ENCODE data around the gene GNAQ.

Gene GNAQ

DNA sequence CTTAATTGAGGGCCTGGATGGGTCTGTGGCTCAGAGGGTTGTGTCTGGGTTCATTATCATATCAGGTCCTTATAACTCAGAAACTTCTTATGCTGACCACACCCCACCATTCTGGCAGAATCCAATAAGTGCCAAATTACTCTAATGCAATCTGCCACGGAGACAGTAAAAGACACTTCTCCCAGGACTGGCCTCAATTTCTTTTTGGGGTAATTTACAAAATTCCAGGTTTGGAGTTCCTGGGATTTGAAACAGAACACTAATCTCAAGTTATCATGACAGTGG lies 187.8 kb downstream of the GNAQ start:
- no peak for DNase-seq (ENCODE audit: low read depth in 2 of 2)

DNA sequence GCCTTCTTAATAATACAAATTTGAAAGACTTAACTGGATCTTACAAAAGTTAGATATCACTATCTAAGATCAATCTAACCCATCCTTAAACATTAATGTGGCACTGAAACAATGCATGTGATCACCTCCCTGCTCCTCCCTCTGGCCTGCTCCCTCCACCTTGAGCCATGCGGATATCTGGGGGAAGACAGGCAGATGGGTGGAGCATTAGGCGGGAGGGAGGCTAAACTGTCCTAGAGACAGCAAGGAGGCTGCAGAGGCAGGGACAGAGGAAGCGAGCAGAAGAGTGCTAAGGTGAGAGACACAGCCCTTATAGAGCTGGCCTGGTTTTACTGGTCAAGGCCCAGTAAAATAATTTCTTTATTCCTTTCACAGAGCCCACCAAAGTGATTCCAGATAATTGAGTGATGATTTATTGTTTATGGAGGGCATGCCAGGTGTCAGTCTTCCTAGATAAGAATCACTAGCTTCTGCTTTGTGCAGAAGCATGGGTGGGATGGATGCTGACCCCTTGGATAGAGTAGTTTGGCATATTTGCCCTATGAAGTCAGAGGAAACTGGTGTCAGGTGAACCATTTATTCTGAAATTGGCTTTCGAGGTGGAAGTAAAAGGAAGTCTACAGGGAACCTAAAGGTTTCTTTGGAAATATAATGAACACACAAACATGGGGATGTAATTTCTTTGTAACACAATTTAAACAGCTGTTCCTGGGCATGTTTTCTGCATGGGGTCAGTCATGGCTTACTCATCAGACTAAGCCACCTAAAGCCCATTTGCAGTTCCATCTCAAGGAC lies 188.3 kb downstream of the GNAQ start:
- DNase-seq (ENCODE audit: low read depth in 2 of 2) = no peak

DNA sequence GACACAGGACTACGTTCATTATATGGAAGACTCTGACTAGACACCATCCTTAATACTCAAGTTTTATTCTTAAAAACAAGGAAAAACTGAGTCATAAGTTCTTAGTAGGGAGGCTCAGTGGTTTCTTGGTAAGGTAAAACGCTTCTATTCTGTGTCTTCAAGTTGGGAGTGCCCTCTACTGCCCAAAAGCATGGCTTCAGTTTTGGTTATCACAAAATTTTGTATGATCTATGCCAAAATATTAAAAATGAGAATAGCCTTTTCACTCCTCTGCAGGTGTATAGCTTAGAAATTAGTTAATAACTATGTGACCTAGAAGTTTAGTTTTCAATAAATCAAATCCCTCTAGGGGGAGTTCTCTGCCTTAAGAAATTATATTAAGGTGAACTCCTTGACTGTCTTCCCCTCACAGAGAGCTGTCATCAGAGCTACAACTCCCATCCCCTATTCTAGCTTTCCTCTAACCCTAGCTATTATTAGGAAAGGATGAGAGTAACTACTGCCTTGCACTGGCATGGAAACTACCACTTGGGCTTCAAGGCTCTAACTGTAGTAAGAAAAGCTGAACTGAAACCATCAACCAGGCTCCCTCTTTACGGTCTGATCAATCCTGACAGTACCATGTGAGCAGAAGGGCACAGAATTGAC lies 189.7 kb downstream of the GNAQ start:
- no peak for DNase-seq (ENCODE audit: low read depth in 2 of 2)

DNA sequence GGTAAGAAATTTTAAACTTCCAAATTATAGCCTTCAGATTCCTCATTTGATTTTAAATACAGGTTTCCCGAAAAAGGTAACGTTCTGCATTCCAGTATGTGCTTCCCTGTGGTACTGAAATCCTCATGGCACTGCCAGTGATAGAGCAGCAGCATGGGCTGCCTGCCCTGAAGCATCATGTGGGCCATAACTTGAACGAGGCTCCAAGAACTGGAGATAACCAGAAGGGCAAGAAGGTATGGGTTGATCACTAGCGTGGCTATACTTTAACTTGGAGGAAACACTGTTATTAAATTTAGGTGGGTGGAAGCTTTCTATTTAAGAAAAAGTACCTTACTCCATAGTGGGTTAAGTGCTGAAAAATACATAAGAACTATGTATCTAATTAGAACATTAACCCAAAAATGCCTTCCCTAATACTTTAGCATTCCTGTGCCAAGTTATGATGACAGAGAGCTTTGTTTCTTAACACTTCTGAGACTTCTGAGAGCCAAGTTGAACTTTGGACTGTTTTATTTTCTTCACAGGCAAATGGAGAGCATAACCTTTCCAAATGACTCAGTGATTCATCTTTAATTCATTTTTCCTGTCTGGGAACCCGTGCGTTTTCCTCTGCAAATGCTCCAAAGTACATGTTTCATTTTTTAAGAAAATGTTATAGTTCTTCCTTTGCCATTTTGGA lies 192.0 kb downstream of the GNAQ start:
- DNase-seq (ENCODE audit: low read depth in 2 of 2) = no peak

DNA sequence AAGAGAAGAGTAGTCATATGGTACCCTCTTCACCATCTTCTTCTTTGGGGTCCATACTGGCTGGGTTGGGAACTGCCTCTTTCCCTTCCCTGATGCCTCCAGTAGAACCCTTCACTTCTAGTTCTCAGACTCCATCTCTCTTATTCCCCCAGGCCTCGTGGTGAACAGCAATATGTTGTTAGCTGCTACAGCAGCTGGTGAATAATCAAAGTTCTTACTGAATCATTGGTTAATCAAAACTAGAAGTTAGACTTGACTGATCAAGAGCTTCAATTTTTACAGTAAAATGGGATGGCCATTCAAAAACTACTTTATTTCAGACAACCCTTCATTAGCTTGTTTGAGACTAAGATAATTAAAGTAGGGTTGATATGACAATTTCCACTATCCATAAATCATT lies 192.6 kb downstream of the GNAQ start:
- DNase-seq (ENCODE audit: low read depth in 2 of 2) = no peak

DNA sequence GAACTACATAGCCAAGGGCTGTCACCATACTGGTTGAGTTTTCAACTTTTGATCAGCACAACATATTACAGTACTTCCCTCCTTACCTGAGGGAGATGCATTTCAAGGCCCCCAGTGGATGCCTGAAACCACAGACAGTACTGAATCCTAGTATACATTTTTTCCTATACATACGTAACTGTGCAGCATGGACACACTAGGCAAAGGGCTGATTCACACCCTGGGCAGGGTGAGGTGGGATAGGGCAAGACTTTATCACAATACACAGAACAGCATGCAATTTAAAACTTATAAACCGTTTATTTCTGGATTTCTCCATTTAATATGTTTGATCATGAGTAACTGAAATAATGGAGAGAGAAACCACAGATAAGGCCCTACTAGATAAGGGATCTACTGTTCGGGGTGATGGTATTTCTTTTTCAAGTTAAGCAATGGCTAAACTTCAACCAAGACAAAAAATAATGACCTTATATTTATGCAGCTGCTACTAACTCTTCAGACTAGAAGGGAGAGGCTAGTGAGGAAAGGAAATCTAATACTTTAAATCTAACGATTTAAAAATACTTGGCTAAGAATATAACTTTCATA lies 196.6 kb downstream of the GNAQ start:
- no peak for DNase-seq (ENCODE audit: low read depth in 2 of 2)

DNA sequence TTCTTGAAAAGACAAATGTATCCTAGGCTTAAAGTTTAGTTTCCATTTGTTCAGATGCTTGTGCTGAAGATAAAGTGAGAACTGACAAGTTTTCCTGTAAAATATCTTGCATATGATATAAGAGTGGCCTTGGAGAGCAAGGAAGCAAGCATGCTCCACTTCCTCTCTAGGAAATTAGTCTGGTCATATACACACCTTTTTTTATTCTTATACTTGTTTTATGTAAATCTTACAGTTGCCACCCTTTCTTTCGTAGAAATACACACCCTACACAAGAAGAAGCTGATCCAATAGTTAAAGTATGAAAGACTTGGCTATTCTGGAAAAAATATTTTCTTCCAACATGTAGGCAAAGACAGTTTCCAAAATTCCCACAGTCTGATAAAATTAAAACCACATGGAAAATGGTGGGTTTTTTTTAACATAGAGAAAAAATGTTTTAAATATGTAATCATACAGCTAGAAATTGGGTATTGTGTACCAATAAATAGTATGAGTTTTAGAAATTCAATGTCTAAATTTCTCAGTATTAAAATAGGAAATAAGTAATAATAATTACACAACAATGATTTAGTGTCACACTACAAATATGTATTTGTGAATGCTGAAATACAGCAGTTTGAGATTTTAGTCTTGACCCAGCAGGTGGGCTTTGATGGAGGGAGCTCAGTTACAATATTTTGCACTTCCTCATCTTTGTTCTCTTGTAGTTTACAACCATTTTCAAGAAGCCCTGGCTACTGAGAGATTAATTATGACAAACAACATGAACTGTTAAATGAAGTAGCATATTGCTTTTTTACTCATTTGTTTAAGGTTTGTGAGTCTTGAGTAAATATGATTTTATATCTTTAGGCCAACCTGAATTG lies 197.8 kb downstream of the GNAQ start:
- no peak for DNase-seq (ENCODE audit: low read depth in 2 of 2)

DNA sequence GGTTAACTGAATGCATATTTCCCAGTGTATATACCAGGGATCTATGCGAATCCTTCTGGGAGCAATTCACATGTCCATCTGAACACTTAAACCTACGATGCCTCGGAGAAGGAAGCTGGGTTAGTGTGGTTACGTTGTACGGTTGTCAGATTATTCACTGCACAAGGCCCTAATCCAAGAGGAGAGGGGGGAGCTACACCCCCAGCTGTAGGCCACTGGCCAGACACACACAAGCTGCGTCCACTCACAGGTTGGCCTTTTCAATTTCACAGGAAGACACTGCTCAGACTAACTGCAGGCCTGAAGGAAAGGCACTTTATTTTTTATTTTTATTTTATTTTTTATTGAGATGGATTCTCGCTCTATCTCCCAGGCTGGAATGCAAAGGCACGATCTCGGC lies 199.0 kb downstream of the GNAQ start:
- no peak for DNase-seq (ENCODE audit: low read depth in 2 of 2)

DNA sequence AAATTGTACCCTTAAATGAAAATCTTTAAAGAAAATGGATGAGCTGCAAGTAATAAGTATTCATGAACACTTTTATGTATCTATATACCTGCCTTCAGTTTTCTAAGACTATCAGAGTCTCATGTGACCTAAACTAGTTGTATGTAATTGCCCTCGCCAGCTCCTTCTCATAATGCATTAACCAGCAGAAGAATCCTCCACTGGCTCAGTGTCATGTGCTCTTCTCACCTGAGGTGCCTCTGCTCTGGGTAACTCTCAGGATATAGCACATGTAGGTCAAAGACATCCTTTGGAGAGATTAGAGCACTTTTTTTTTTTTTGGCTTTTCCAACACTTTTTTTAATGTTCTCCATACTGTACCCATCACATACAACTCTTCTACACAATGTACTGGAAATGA lies 199.8 kb downstream of the GNAQ start:
- DNase-seq (ENCODE audit: low read depth in 2 of 2) = no peak

DNA sequence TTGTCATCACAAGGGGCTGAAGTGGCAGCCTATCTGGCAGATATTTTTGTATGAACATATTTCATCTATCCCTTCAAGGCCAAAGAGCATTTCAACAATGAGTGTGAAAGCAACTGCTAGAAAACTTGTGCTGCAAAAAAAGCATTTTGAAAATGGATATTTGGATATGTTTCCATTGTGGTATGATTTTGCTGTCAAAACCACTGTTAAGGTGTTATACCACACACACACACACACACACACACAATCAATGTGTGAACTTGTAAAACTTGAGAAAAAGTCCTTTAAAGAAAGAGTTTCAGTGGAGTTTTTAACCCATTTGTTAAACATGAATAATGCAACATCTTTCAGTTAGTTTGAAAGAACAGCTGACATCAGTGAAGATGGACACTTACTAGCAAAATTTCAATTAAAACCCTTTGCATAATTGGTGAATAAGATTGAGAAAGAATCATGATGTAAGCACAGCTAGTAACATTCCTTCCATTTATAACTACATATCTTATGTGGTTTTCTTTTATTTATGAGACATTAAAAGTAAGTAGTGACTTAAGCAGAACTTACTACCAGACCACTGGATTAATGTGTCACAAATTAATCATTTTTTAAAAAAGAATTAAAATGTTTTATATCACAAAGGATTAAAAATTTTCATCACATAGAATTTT lies 200.9 kb downstream of the GNAQ start:
- DNase-seq (ENCODE audit: low read depth in 2 of 2) = no peak

DNA sequence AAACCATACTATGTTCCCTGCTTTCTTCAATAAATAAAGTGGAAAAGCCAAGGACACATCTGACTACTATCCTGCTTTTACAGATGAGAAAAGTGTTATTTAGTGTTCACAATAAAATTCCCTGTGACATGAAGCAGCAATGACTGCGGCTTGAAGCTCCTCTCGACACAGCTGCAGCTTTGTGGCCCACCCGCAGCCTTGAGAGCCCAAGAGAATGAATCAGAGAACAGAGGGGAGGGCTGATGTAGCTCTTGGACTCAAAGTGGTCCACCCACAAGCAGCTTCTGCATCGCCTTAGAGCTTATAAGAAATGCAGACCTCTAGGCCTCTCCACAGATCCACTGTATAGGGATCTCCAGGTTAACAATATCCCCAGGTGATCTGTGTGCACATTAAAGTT lies 202.2 kb downstream of the GNAQ start:
- no peak for DNase-seq (ENCODE audit: low read depth in 2 of 2)

DNA sequence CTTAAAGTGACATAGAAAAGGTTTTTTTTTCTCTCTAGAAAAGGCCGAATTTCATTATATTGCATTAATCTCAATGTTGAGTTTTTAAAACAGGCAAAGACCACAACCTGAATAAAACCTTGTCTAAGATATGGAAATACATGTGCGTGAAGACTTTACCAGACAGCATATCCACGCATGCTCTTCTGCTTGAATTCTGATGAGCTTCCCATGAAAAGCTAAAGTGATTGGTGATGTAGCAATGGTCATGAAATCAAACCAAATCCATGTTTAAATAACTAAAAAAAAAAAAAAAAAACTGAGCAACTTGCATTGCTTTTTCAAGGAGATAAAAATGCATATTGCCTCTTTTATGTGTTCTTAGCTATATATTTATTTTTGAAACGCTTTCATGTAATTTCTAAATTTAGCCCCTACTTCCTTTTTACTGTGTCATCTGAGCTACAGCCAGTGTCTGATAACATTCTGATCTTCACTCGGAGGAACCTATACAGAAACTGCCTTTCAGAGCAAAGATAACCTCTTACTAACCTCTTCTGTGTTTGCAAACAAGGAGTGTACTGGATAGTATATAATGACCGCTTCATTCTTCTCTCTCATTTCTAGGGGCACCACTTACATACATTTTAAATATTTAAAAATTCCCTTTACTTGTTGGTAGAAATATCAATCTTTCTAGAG lies 204.4 kb downstream of the GNAQ start:
- DNase-seq (ENCODE audit: low read depth in 2 of 2) = no peak

DNA sequence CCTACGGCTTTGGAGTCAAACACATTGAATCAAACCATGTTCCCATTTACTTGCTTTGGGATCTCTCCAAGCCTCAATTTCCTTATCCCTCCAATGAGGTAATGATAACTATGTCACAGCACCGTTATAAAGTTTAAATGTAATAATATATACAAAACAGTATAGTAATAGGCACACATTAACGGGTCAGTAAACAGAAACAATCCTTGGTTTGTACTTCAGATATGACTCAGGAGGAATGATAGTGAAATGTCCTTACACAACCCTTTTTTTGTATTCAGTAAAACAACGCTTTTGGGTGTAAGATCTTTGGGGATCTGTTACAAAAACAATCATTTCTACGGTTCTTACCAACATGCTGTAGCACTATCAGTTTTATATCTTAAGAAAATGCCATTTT lies 205.0 kb downstream of the GNAQ start:
- no peak for DNase-seq (ENCODE audit: low read depth in 2 of 2)

DNA sequence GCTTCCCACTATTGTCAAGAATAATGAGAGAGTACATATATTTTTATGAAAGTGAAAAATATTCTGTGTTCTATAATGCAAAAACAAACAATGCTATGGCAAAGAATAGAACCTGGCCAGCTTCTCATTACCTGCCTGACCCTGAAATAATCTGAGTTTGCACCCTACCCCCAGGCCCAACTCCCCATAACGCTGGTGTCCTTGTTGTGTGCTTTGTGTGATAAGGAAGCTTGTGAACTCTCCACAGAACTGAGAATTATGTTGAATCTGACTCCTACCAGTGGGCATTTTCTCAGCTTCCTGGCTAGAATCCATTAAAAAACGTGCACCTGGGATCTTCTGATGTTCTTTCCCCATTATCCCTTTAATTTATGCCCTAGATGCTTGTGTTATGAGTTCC lies 205.5 kb downstream of the GNAQ start:
- no peak for DNase-seq (ENCODE audit: low read depth in 2 of 2)

DNA sequence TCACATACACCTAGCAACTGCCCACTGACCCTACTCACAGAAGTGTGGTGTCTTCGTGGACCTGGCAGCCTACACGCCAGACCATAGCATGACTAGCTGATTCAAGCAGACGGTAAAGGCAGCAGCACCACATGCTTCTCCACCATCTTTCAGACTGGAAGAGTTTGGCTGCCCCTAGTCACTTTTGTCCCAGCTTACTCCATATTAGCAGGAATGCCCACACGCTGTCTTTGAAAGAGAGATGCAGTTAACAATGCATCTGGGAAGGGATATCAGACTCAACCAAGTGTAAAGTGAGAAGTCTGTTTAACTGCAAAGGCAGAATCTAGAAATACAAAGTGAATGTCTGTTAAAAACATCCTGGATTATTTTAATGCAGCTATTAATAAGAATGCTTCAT lies 206.2 kb downstream of the GNAQ start:
- no peak for DNase-seq (ENCODE audit: low read depth in 2 of 2)

DNA sequence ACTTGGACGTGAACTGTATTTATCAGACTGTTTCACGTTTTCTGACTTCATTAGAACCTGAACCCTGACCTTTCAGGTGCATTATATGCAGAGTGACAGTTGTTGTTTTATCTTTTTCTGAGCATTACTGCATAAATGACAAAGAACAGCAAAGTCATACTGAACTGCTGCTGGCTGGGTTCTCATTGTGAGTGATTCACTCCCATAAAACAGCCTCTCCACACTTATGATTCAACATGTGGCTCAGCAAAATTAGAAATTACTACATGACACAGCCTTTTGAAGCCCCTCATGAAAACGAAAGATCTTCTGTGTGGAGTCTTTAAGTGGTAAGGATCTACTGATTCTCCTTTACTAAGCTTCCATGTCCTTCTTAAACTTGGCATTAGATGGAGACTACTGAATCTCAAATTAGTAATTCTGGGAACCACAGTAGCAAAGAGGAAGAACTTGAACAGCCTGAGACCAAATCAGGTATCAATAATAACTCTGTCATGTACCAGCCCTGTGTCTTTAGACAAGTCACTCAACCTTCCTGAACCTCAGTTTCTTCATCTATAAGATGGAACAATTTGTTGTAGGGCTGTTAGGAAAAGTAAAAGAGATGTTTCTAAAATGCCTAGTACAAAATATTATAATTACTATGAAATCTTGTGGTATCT lies 211.2 kb downstream of the GNAQ start:
- DNase-seq (ENCODE audit: low read depth in 2 of 2) = no peak

DNA sequence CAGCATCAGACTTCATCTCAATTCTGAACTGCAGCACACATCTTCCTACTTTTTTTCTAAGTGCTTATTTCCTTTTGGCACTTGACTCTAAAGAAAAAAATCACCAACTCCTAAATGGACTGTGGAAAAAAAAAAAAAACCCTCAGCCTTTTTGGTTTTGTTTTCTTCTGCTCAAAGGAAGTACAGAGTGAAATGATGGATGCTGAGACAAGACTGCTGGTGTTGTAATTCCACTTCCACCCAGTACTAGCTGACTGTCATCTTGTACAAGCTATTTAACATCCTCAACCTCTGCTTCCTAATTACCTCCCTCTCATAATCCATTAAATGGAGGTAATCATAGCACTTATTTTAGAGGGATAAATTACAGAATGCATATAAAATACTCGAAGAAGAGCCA lies 212.0 kb downstream of the GNAQ start:
- no peak for DNase-seq (ENCODE audit: low read depth in 2 of 2)

DNA sequence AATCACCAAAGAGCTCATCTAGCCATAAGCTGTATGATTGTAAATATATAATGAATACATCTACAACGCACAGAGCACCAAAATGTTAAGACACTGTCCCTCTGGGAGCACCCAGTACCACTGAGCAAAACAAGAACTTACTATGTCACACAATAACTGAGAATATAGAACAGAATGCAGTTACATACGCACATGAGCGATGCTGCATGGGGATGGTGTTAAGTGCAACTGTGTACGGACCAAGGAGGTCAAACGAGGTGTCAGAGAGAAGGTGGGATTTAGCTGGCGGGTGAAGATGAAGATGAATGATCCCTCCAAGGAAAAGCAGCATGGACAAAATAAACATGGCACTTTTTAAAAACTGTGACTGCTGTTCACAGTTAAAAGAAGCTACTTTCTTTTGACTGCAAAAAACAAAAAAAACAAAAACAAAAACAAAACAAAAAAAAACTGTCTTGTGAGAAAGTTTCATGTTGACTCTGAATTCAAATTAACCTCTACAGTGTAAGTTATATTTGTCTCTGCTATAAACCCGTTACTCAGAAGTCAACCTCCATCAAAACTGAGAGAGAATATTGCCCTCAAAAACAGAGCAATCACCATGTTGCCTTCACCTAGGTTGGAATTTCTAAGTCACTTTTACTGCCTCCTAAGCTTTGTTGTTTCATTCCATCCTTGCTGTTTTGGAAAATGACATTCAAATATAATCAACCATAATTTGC lies 213.9 kb downstream of the GNAQ start:
- no peak for DNase-seq (ENCODE audit: low read depth in 2 of 2)

DNA sequence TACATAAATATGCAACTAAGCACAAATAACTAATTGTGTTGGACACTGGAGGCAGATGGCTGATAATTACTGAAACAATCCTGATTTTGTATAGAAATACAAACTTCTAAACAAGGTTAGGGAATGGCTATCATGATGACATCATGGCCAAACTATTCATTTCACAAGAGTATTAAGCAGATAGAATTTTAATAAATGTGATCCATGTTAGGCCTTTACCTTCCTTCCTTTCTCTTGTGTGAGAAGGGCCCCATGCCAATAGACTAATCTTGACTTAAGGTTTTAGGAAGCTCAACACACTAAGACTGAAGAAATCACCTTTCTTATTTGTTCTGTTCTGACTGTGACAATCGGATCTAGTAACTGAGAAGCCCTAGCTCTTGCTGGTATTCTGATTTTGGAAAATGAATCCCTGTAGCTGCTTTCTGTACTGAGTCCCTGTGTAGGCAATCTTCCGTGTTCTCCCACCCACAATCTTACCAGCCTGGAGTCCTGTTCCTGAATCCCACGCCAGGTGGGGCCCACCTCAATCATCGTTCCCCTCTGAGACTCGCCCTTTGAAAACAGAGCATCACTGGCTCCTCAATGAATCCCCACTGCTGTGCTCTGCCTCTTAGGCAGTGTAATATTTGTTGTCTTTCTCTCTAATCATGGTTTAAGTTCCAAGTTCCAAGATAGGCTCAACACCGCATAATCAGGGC lies 214.8 kb downstream of the GNAQ start:
- DNase-seq (ENCODE audit: low read depth in 2 of 2) = no peak
